ENCODE measurements around the gene RNF217. TPM values are rescaled to one million over a fixed set of nuclear protein-coding genes. Genes with fewer than 3 reads are reported as not detected.

RNF217 gene
- total and polyA plus RNA-seq, 10 donors = 0.89 to 17.1 (median 10.0) TPM

DNA sequence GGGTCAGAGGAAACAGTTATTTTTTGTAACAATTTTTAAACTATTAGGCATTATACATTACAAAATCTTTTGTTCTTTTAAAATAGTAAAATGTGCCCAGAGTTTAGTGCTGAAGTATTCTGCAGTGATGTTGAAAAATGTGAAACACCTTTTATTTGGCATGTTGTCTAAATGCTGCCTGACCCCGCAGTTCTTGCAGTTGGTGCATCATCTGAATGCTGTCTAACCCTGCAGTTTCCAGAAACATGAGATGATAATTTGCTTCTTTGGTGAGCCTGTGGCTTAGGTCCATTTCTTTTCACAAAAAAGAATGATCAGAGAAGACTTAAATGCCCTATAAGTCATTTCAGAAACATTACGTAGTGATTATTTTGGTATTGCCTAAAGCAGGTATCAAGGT lies 82.4 kb downstream of the RNF217 start:
- H3K9me3 ChIP-seq = no peaks in the 10 kb centered on the region
- no peak overlapping the region for H3K27ac ChIP-seq
- no peaks in the 10 kb centered on the region for H3K4me1 ChIP-seq
- intact Hi-C loops (cut with DNase I; ENCODE audit: low total_unique reads) = no loop called here
- H3K27me3 ChIP-seq (replicated peaks in 1 of 7) = no peaks in the 10 kb centered on the region
- TF ChIP-seq CTCF (IDR thresholded peaks at IDR 0.05 in 8 of 11, conservative IDR thresholded peaks at IDR 0.05 in 3 of 11) = no peak
- no peak for TF ChIP-seq POLR2A (IDR thresholded peaks at IDR 0.05)
- TF ChIP-seq POLR2AphosphoS5 (IDR thresholded peaks at IDR 0.05) = no peak
- DNase-seq = no peak
- 89 to 99% (median 96%) methylated on average over 2 of the region's 2 CpGs for WGBS, 5 donors
- peaks cover 0 to 18% (median 0%) of the 10 kb centered on the region in 6 donors for H3K36me3 ChIP-seq
- H3K4me3 ChIP-seq = no peak overlapping the region

DNA sequence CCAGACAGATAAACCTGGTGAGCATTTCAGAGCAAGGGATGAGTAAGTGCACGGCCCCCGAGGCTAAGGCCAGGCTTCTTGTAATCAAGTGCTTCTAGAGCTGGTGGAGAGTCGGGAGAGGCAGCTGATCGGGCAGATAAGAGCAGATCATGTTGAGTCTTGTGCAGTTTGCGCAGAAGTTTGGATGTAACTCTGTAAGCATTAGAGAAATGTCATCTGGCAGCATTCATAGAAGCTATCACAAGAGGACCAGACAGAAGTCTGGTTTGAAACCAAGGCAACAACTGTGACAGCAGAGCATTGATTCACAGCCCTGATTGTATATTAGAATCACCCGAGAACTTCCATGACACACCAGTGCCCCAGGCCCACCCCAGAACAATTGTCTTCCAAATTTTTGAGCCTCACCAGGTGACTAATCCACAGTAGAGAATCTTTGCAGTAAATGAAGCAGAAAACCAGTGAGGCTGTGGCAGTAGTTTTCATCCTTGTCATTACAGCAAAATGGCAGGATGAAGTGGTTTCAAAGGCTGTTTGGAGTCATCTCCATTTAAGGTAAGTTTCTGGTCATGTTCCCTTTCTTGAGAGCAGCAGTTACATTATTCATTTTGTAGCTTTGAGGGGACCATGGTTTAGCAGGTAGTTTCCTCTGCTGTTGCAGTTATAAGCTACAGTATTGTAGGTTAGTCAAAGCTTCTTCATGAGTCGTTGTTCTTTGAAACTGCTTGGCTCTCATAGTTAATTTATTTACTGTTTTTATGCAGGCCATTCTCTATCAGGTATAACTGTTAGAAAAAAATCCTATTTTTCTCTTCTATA lies 84.1 kb downstream of the RNF217 start:
- Histone ChIP-seq H3K4me3 (no peak overlapping the region), H3K9me3 (no peaks in the 10 kb centered on the region), H3K27me3 (replicated peaks in 1 of 7) (no peaks in the 10 kb centered on the region), H3K27ac (no peak overlapping the region), H3K36me3 (peaks cover 0 to 18% (median 0%) of the 10 kb centered on the region in 6 donors), H3K4me1 (no peaks in the 10 kb centered on the region)
- no peak for DNase-seq
- 82 to 91% (median 84%) methylated on average over 7 of the region's 7 CpGs for WGBS, 5 donors
- TF ChIP-seq POLR2A (IDR thresholded peaks at IDR 0.05) = no peak
- TF ChIP-seq CTCF (IDR thresholded peaks at IDR 0.05 in 8 of 11, conservative IDR thresholded peaks at IDR 0.05 in 3 of 11) = no peak
- TF ChIP-seq POLR2AphosphoS5 (IDR thresholded peaks at IDR 0.05) = no peak
- intact Hi-C loops (cut with DNase I; ENCODE audit: low total_unique reads) = no loop called here

GRCh38 chr6:125048274-125048673 lies 86.0 kb downstream of the RNF217 start:
- no peak for TF ChIP-seq POLR2A (IDR thresholded peaks at IDR 0.05)
- TF ChIP-seq CTCF (IDR thresholded peaks at IDR 0.05 in 8 of 11, conservative IDR thresholded peaks at IDR 0.05 in 3 of 11) = no peak
- no peak for TF ChIP-seq POLR2AphosphoS5 (IDR thresholded peaks at IDR 0.05)

GRCh38 chr6:125050663-125051318 lies 88.6 kb downstream of the RNF217 start:
- WGBS, 5 donors = 69 to 84% (median 78%) methylated on average over 4 of the region's 4 CpGs
- Histone ChIP-seq H3K9me3 (no peaks in the 10 kb centered on the region), H3K36me3 (peaks cover 0 to 10% (median 0%) of the 10 kb centered on the region in 6 donors), H3K27ac (no peak overlapping the region), H3K4me1 (no peaks in the 10 kb centered on the region), H3K4me3 (no peak overlapping the region), H3K27me3 (replicated peaks in 1 of 7) (no peaks in the 10 kb centered on the region)
- no peak for TF ChIP-seq POLR2A (IDR thresholded peaks at IDR 0.05)
- TF ChIP-seq POLR2AphosphoS5 (IDR thresholded peaks at IDR 0.05) = no peak
- no peak for TF ChIP-seq CTCF (IDR thresholded peaks at IDR 0.05 in 8 of 11, conservative IDR thresholded peaks at IDR 0.05 in 3 of 11)
- no peak for DNase-seq
- intact Hi-C loops (cut with DNase I; ENCODE audit: low total_unique reads) = no loop called here

More at GRCh38 chr6:125048274-125048673, 86.0 kb downstream of the RNF217 start:
- H3K27ac ChIP-seq = no peak overlapping the region
- 79 to 87% (median 83%) methylated on average over 2 of the region's 2 CpGs for WGBS, 5 donors
- no peak overlapping the region for H3K4me3 ChIP-seq
- DNase-seq = no peak
- no peaks in the 10 kb centered on the region for H3K27me3 ChIP-seq (replicated peaks in 1 of 7)
- H3K9me3 ChIP-seq = no peaks in the 10 kb centered on the region
- intact Hi-C loops (cut with DNase I; ENCODE audit: low total_unique reads) = no loop called here
- H3K36me3 ChIP-seq = peaks cover 0 to 18% (median 0%) of the 10 kb centered on the region in 6 donors
- no peaks in the 10 kb centered on the region for H3K4me1 ChIP-seq
